GM19023 (cell line): ENCODE data around the gene CNIH3.
"Not testable (repeated sequence)": the region's sequence is repeated elsewhere in the genome, so short reads cannot be mapped to it uniquely, and the experiment has no call there.

ENCODE experiments used
- ATAC-seq: cut with Tn5 transposase; IDR thresholded peaks from one replicate; pipeline ENCODE4 v1.9.1; 2021; ENCODE audit warnings: mild to moderate bottlenecking, moderate library complexity; ENCODE audit not compliant: unreplicated experiment

The CNIH3 gene

GRCh38 chr1:224615861-224616755, at the start of gene CNIH3:
TSS of gene CNIH3 (plus strand) at chr1:224616317. CDS start at chr1:224617175, 858 bp downstream.
- ATAC-seq = no peak

GRCh38 chr1:224566492-224566891, 49.6 kb upstream of the CNIH3 start:
- not testable (repeated sequence) for ATAC-seq

GRCh38 chr1:224569276-224569675, 46.8 kb upstream of the CNIH3 start:
- ATAC-seq = no peak

- not testable (repeated sequence) for ATAC-seq
Measured at GRCh38 chr1:224571975-224572374, 44.1 kb upstream of the CNIH3 start.

GRCh38 chr1:224579526-224579925, 36.6 kb upstream of the CNIH3 start:
- no peak for ATAC-seq

- ATAC-seq = no peak
Measured at GRCh38 chr1:224580006-224580405, 36.1 kb upstream of the CNIH3 start.

GRCh38 chr1:224582041-224582440, 34.1 kb upstream of the CNIH3 start:
- no peak for ATAC-seq

- ATAC-seq = no peak
Measured at GRCh38 chr1:224583774-224584173, 32.3 kb upstream of the CNIH3 start.

- ATAC-seq = no peak
Measured at GRCh38 chr1:224585051-224585450, 31.1 kb upstream of the CNIH3 start.

GRCh38 chr1:224587051-224587450, 29.1 kb upstream of the CNIH3 start:
- ATAC-seq = no peak

GRCh38 chr1:224588515-224588914, 27.6 kb upstream of the CNIH3 start:
- ATAC-seq = no peak

- ATAC-seq = no peak
Measured at GRCh38 chr1:224589006-224589405, 27.1 kb upstream of the CNIH3 start.

- ATAC-seq = no peak
Measured at GRCh38 chr1:224591326-224591725, 24.8 kb upstream of the CNIH3 start.

GRCh38 chr1:224592636-224593582, 23.2 kb upstream of the CNIH3 start:
- no peak for ATAC-seq

- no peak for ATAC-seq
Measured at GRCh38 chr1:224594360-224594759, 21.8 kb upstream of the CNIH3 start.

GRCh38 chr1:224594851-224595250, 21.3 kb upstream of the CNIH3 start:
- no peak for ATAC-seq

GRCh38 chr1:224605482-224606181, 10.5 kb upstream of the CNIH3 start:
- ATAC-seq = no peak

GRCh38 chr1:224607188-224608148, 8.6 kb upstream of the CNIH3 start:
- ATAC-seq = no peak

GRCh38 chr1:224609333-224609732, 6.8 kb upstream of the CNIH3 start:
- no peak for ATAC-seq

GRCh38 chr1:224612246-224612645, 3.9 kb upstream of the CNIH3 start:
- ATAC-seq = no peak
